ENCODE results near the gene PCYT2. TPM values are rescaled to one million over a fixed set of nuclear protein-coding genes. Genes with fewer than 3 reads are reported as not detected.
"Not testable (repeated sequence)": the region's sequence is repeated elsewhere in the genome, so short reads cannot be mapped to it uniquely, and the experiment has no call there.

Gene PCYT2
- total RNA-seq, 6 experiments from 2014 or later: 63.5 to 103 (median 89.3) TPM

DNA sequence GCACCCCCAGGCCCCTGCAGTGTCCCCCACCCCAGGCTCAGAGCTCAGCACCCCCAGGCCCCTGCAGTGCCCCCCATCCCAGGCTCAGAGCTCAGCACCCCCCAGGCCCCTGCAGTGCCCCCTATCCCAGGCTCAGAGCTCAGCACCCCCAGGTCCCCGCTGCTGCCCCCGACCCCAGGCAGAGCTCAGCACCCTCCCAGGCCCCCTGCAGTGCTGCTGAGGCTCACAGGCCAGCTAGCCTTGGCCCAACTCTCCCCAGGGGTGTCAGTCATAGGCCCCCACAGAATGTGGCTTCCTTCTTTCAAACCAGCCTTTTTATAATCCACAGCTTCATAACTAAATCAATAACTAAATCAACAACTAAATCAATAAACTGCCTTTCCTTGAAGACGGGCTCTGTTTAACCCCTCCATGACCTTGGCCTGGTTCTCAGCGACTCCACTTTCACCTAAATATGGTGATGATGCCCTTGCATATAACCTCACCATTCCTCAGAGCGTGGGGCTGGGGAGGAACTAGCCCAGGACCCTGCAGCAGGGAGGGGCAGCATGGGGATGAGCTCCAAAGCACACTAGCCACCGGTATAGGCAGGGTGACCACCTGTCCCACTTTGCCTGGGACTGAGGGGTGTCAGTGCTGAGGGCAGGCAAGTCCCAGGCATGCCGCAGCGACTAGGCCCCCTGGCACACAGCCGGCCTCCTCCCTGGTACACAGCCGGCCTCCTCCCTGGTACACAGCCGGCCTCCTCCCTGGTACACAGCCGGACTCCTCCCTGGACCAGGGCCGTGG is 44.8 kb upstream of the PCYT2 start:
- Histone ChIP-seq H3K4me1 (peaks cover 0 to 14% (median 0%) of the 10 kb centered on the region in 4 donors), H3K27ac (no peak overlapping the region), H3K9me3 (no peaks in the 10 kb centered on the region), H3K27me3 (no peaks in the 10 kb centered on the region), H3K4me3 (no peak overlapping the region), H3K36me3 (no peaks in the 10 kb centered on the region)
- ATAC-seq: no peak
- DNase-seq: no peak
- intact Hi-C loops (cut with DNase I): loop anchor here in 1 of 2 donors (5.0 kb wide), 1 partner anchor 61 kb away; no protein-coding TSS in a partner anchor
- WGBS (ENCODE audit: insufficient coverage, low coverage, low lambda C conversion rate, missing lambda C conversion rate): 72% methylated on average over 4 of the region's 13 CpGs
- TF ChIP-seq, protein P1, sequence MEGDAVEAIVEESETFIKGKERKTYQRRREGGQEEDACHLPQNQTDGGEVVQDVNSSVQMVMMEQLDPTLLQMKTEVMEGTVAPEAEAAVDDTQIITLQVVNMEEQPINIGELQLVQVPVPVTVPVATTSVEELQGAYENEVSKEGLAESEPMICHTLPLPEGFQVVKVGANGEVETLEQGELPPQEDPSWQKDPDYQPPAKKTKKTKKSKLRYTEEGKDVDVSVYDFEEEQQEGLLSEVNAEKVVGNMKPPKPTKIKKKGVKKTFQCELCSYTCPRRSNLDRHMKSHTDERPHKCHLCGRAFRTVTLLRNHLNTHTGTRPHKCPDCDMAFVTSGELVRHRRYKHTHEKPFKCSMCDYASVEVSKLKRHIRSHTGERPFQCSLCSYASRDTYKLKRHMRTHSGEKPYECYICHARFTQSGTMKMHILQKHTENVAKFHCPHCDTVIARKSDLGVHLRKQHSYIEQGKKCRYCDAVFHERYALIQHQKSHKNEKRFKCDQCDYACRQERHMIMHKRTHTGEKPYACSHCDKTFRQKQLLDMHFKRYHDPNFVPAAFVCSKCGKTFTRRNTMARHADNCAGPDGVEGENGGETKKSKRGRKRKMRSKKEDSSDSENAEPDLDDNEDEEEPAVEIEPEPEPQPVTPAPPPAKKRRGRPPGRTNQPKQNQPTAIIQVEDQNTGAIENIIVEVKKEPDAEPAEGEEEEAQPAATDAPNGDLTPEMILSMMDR (IDR thresholded peaks at IDR 0.05): no peak
- TF ChIP-seq POLR2A (IDR thresholded peaks at IDR 0.05): no peak

DNA sequence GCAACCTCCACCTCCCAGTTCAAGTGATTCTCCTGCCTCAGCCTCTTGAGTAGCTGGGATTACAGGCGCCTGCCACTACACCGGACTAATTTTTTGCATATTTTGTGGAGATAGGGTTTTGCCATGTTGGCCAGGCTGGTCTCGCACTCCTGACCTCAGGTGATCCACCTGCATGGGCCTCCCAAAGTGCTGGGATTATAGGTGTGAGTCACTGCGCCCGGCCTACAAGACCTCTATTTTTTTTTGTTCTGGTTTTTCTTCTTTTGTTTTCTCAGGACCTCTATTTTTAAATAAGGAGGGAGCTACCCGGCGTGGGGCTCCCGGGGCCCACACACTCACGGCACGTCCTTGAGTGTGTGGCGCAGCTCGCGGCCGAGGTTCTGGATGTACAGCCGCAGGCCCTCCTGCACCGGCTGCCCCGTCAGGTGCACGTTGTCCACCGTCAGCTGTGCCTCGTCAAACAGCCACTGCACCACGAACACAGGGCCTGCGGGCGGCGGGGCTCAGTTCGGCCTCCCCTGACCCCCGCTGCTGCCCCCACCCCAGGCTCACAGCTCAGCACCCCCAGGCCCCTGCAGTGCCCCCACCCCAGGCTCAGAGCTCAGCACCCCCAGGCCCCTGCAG is 44.0 kb upstream of the PCYT2 start:
- Histone ChIP-seq H3K4me3 (no peak overlapping the region), H3K9me3 (no peaks in the 10 kb centered on the region), H3K36me3 (no peaks in the 10 kb centered on the region), H3K27ac (no peak overlapping the region), H3K27me3 (no peaks in the 10 kb centered on the region), H3K4me1 (peaks cover 0 to 10% (median 0%) of the 10 kb centered on the region in 4 donors)
- whole genome bisulfite sequencing (ENCODE audit: insufficient coverage, low coverage, low lambda C conversion rate, missing lambda C conversion rate): 97% methylated on average over 12 of the region's 26 CpGs
- TF ChIP-seq POLR2A (IDR thresholded peaks at IDR 0.05): no peak
- TF ChIP-seq, protein P1 (IDR thresholded peaks at IDR 0.05): no peak
- intact Hi-C loops (cut with DNase I): loop anchor here in 1 of 2 donors (5.0 kb wide), 1 partner anchor 62 kb away; no protein-coding TSS in a partner anchor
- ATAC-seq (no peak), DNase-seq (no peak)

DNA sequence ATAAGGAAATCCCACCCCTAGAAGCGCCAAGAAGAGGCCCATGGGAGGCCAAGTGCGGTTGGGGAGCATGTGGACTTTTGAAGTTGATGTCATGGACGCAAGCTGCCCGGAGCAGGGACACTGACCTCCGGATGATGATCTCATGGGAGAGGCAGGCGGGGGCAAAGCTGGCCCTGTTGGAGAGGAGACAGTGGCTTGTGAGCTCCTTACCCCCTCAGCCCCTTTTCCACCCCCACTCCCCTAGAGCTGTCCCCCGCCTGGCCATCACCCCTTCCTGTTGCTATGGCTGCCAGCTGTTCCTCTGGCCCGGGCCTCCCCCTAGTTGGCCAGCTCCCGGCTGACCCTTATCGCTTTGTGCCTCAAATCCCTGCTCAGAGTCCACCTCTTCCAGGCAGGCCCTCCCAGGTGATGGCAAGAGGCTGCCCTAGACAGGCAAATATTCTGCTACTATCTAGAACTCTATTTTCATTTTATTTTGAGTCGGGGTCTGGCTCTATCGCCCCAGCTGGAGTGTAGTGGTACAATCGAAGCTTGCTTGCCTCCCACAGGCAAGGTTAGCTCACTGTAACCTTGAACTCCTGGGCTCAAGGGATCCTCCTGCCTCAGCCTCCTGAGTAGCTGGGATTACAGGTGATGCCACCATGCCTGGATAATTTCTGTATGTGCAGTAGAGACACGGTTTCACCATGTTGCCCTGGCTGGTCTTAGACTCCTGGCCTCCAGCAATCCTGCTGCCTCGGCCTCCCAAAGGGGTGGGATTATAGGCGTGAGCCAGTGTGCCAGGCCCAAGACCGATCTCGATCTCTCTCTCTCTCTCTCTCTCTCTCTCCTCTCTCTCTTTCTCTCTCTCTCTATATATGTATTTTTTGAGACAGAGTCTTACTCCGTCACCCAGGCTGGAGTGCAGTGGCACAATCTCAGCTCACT is 43.2 kb upstream of the PCYT2 start:
- Histone ChIP-seq H3K27me3 (no peaks in the 10 kb centered on the region), H3K4me3 (no peak overlapping the region), H3K4me1 (peaks cover 0 to 6% (median 0%) of the 10 kb centered on the region in 4 donors), H3K36me3 (no peaks in the 10 kb centered on the region), H3K9me3 (no peaks in the 10 kb centered on the region), H3K27ac (no peak overlapping the region)
- no peak for TF ChIP-seq POLR2A (IDR thresholded peaks at IDR 0.05)
- TF ChIP-seq, protein P1 (IDR thresholded peaks at IDR 0.05): no peak
- WGBS (ENCODE audit: insufficient coverage, low coverage, low lambda C conversion rate, missing lambda C conversion rate): 92% methylated on average over 8 of the region's 19 CpGs
- DNase-seq: peak in 1 of 3 donors; percentile 54
- intact Hi-C loops (cut with DNase I): loop anchor here in 1 of 2 donors (5.0 kb wide), 1 partner anchor 63 kb away; no protein-coding TSS in a partner anchor
- peak in 3 of 4 donors; percentile 3 to 62 (median 40) for ATAC-seq

- WGBS (ENCODE audit: insufficient coverage, low coverage, low lambda C conversion rate, missing lambda C conversion rate): 72% methylated on average over 4 of the region's 5 CpGs
- TF ChIP-seq, protein P1 (IDR thresholded peaks at IDR 0.05): peak in 1 of 4 donors; percentile 9
- DNase-seq; intact Hi-C loops (cut with DNase I); H3K4me3 ChIP-seq; H3K9me3 ChIP-seq; ATAC-seq; H3K27me3 ChIP-seq; H3K27ac ChIP-seq; H3K36me3 ChIP-seq; H3K4me1 ChIP-seq: not testable (repeated sequence)
Measured at GRCh38 chr17:81953443-81953842, 42.2 kb upstream of the PCYT2 start.

Data from right lobe of liver (tissue), 6 donors.